H1 (cell line): Measurements from ENCODE around the gene NOXO1. TPM values are rescaled to one million over a fixed set of nuclear protein-coding genes. Genes with fewer than 3 reads are reported as not detected.

Experiments
- CTCF ChIA-PET: fragments of 300-600 bp; sonication (Branson Sonifier 250); formaldehyde crosslinking; loops from one replicate; lab custom pipeline; 2021; ENCODE audit not compliant: partially characterized antibody; lab: Charles Lee
- POLR2A ChIA-PET: fragments of 300-600 bp; sonication (Branson Sonifier 250); formaldehyde crosslinking; loops from one replicate; lab custom pipeline; 2021; ENCODE audit warnings: inconsistent platforms; ENCODE audit not compliant: partially characterized antibody; lab: Charles Lee
- DNase-seq, 2 experiments: peaks; one replicate each; pipeline versions ENCODE4 v3.0.0 to v3.0.0-alpha.2; 2010 to 2022; ENCODE audit warnings: low spot score in 2 of 2, low read depth in 1 of 2, mixed read lengths in 1 of 2
- FAIRE-seq: peaks from 2 replicates; lab custom pipeline; 2011; peaks lifted over from hg19 to GRCh38; lab: Jason Lieb, UNC
- H2AFZ ChIP-seq: 2 replicates; pipeline ENCODE4 v1.8.1; 2012; ENCODE audit warnings: low read length, inconsistent platforms
- H2AK5ac ChIP-seq: 2 replicates; pipeline ENCODE4 v1.6.1; 2013; ENCODE audit warnings: low read depth, low read length
- H2BK120ac ChIP-seq: replicated peaks from 2 replicates; pipeline ENCODE3; 2013; ENCODE audit warnings: low read depth, low read length, inconsistent platforms
- H2BK12ac ChIP-seq: 2 replicates; pipeline ENCODE4 v1.6.1; 2013; ENCODE audit warnings: low read depth, low read length
- H2BK15ac ChIP-seq: 2 replicates; pipeline ENCODE4 v1.6.1; 2013; ENCODE audit warnings: low read length
- H2BK20ac ChIP-seq: 2 replicates; pipeline ENCODE4 v1.6.1; 2013; ENCODE audit warnings: low read length
- H2BK5ac ChIP-seq: 2 replicates; pipeline ENCODE4 v1.6.1; 2013; ENCODE audit warnings: low read depth, low read length
- H3K14ac ChIP-seq: 2 replicates; pipeline ENCODE4 v1.6.1; 2013; ENCODE audit warnings: inconsistent platforms; ENCODE audit not compliant: insufficient read length
- H3K18ac ChIP-seq: 2 replicates; pipeline ENCODE4 v1.6.1; 2013; ENCODE audit warnings: low read length; ENCODE audit errors: extremely low read depth
- H3K23ac ChIP-seq: 2 replicates; pipeline ENCODE4 v1.6.1; 2013; ENCODE audit warnings: inconsistent platforms; ENCODE audit not compliant: insufficient read length
- H3K23me2 ChIP-seq: 2 replicates; pipeline ENCODE4 v1.6.1; 2013; ENCODE audit warnings: low read depth, low read length
- H3K27ac ChIP-seq: 2 replicates; pipeline ENCODE4 v1.6.1; 2011; ENCODE audit warnings: low read depth, low read length, inconsistent platforms
- H3K27me3 ChIP-seq, 4 experiments: replicated peaks in 1 of 4; 1 replicate in 1 of 4; 2 replicates in 3 of 4; pipeline versions ENCODE4 v1.6.1 to v1.8.1; 2011 to 2013; ENCODE audit warnings: low read length in 3 of 4, mild to moderate bottlenecking in 3 of 4, inconsistent platforms in 2 of 4, mixed read lengths in 2 of 4, moderate library complexity in 1 of 4; ENCODE audit not compliant: control insufficient read depth in 3 of 4, insufficient read depth in 3 of 4; ENCODE audit errors: extremely low read depth in 1 of 4
- H3K36me3 ChIP-seq, 4 experiments: 2 replicates each; pipeline versions ENCODE4 v1.6.1 to v1.8.1; 2011 to 2013; ENCODE audit warnings: mild to moderate bottlenecking in 4 of 4, low read length in 3 of 4, moderate library complexity in 2 of 4, control low read depth in 1 of 4, inconsistent platforms in 1 of 4; ENCODE audit not compliant: insufficient read depth in 4 of 4, control insufficient read depth in 2 of 4
- H3K4ac ChIP-seq: replicated peaks from 2 replicates; pipeline ENCODE3; 2013; ENCODE audit warnings: low read length, low read depth, mixed read lengths, inconsistent platforms; ENCODE audit not compliant: insufficient read length
- H3K4me1 ChIP-seq, 4 experiments: replicated peaks in 1 of 4; 1 replicate in 1 of 4; 2 replicates in 3 of 4; pipeline versions ENCODE4 v1.6.1 to v1.8.1; 2011 to 2013; ENCODE audit warnings: low read length in 3 of 4, inconsistent platforms in 2 of 4, mixed read lengths in 1 of 4; ENCODE audit not compliant: insufficient read depth in 4 of 4, control insufficient read depth in 3 of 4
- H3K4me2 ChIP-seq, 2 experiments: 2 replicates each; pipeline versions ENCODE4 v1.6.1 to v1.8.1; 2011 to 2013; ENCODE audit warnings: low read depth in 2 of 2, low read length in 2 of 2, control low read depth in 1 of 2, inconsistent platforms in 1 of 2, mild to moderate bottlenecking in 1 of 2; ENCODE audit not compliant: insufficient read depth in 1 of 2
- H3K4me3 ChIP-seq, 4 experiments: fragments of 200-600, 300-600 bp in 1 of 4; sonication (generic), shearing (Covaris generic), sonication (Bioruptor Twin) in 1 of 4; 2 replicates each; pipeline versions ENCODE4 v1.5.1 to v1.8.1; 2011 to 2016; ENCODE audit warnings: low read length in 4 of 4, low read depth in 3 of 4, control low read depth in 2 of 4, inconsistent platforms in 2 of 4, mild to moderate bottlenecking in 2 of 4, mixed read lengths in 1 of 4, moderate library complexity in 1 of 4; ENCODE audit not compliant: insufficient read depth in 2 of 4; ENCODE audit errors: extremely low read depth in 1 of 4
- H3K56ac ChIP-seq: replicated peaks from 2 replicates; pipeline ENCODE3; 2013; ENCODE audit warnings: low read depth, mild to moderate bottlenecking, mixed read lengths, low read length, inconsistent platforms; ENCODE audit not compliant: insufficient read length
- H3K79me1 ChIP-seq: 2 replicates; pipeline ENCODE4 v1.6.1; 2013; ENCODE audit warnings: low read depth, low read length, control low read depth
- H3K79me2 ChIP-seq, 2 experiments: 2 replicates each; pipeline versions ENCODE4 v1.6.1 to v1.8.1; 2012 to 2013; ENCODE audit warnings: low read length in 2 of 2, mild to moderate bottlenecking in 2 of 2, inconsistent platforms in 1 of 2; ENCODE audit not compliant: insufficient read depth in 2 of 2, control insufficient read depth in 1 of 2
- H3K9ac ChIP-seq, 4 experiments: replicated peaks in 1 of 4; 1 replicate in 1 of 4; 2 replicates in 3 of 4; pipeline versions ENCODE4 v1.6.1 to v1.8.1; 2011 to 2013; ENCODE audit warnings: low read depth in 3 of 4, low read length in 3 of 4, control low read depth in 2 of 4, mild to moderate bottlenecking in 2 of 4, moderate library complexity in 2 of 4, inconsistent platforms in 1 of 4; ENCODE audit errors: extremely low read depth in 1 of 4
- H3K9me3 ChIP-seq, 2 experiments: 2 replicates each; pipeline versions ENCODE4 v1.6.1 to v1.8.1; 2012 to 2013; ENCODE audit warnings: mild to moderate bottlenecking in 2 of 2, moderate library complexity in 2 of 2, control low read depth in 1 of 2, inconsistent platforms in 1 of 2, low read depth in 1 of 2, low read length in 1 of 2, mixed read lengths in 1 of 2; ENCODE audit not compliant: insufficient read depth in 2 of 2
- H4K20me1 ChIP-seq, 2 experiments: replicated peaks in 1 of 2; 2 replicates each; pipeline versions ENCODE3 to v1.8.1; 2011 to 2013; ENCODE audit warnings: inconsistent platforms in 2 of 2, low read length in 2 of 2, mild to moderate bottlenecking in 1 of 2; ENCODE audit not compliant: insufficient read depth in 2 of 2, control insufficient read depth in 1 of 2
- H4K5ac ChIP-seq: 2 replicates; pipeline ENCODE4 v1.6.1; 2013; ENCODE audit warnings: low read length, low read depth, mixed read lengths, inconsistent platforms; ENCODE audit not compliant: insufficient read length
- H4K8ac ChIP-seq: 2 replicates; pipeline ENCODE4 v1.8.0; 2013; ENCODE audit warnings: mild to moderate bottlenecking, moderate library complexity, low read length, inconsistent platforms; ENCODE audit not compliant: insufficient read depth; ENCODE audit errors: extremely low read depth
- H4K91ac ChIP-seq: replicated peaks from 2 replicates; pipeline ENCODE3; 2013; ENCODE audit warnings: low read length, mixed read lengths, inconsistent platforms; ENCODE audit not compliant: insufficient read length
- CHD2 ChIP-seq: IDR thresholded peaks from 2 replicates; pipeline ENCODE4 v1.6.1; 2012; ENCODE audit warnings: low read length, improper control_type of control experiment
- E2F6 ChIP-seq: IDR thresholded peaks from 2 replicates; pipeline ENCODE4 v1.6.1; 2012; ENCODE audit warnings: inconsistent platforms
- FOSL1 ChIP-seq: IDR thresholded peaks from 2 replicates; pipeline ENCODE4 v1.6.1; 2011; ENCODE audit warnings: mild to moderate bottlenecking, low read depth, low read length, moderate library complexity; ENCODE audit not compliant: insufficient read depth
- KDM4A ChIP-seq: IDR thresholded peaks from one replicate; pipeline ENCODE4 v1.7.1; 2012; ENCODE audit warnings: low read depth, mild to moderate bottlenecking, moderate library complexity, low read length, inconsistent platforms; ENCODE audit not compliant: severe bottlenecking
- POLR2A ChIP-seq, 2 experiments: IDR thresholded peaks; 1 replicate in 1 of 2; 2 replicates in 1 of 2; pipeline ENCODE4 v1.6.1; 2011; ENCODE audit warnings: low read depth in 2 of 2, low read length in 2 of 2, mild to moderate bottlenecking in 2 of 2; ENCODE audit errors: control extremely low read depth in 1 of 2
- SP1 ChIP-seq: IDR thresholded peaks from 2 replicates; pipeline ENCODE4 v1.6.1; 2011; ENCODE audit warnings: low read depth, low read length
- TBP ChIP-seq: IDR thresholded peaks from 2 replicates; pipeline ENCODE4 v1.6.1; 2011; ENCODE audit warnings: low read depth, low read length, improper control_type of control experiment
- YY1 ChIP-seq: IDR thresholded peaks from 2 replicates; pipeline ENCODE4 v1.6.1; 2011; ENCODE audit warnings: low read depth, mild to moderate bottlenecking, low read length
- ZNF274 ChIP-seq: IDR thresholded peaks from 2 replicates; pipeline ENCODE4 v1.7.0; 2012; ENCODE audit warnings: low read length, borderline replicate concordance; ENCODE audit errors: extremely low read depth
- WGBS, 2 experiments: shearing (Covaris generic) in 1 of 2; methylation state at CpG; one replicate each; pipeline versions ENCODE4 v1.1.6 to v1.1.7; 2013 to 2015; ENCODE audit warnings: low lambda C conversion rate in 2 of 2, mixed read lengths in 2 of 2, inconsistent platforms in 1 of 2, low coverage in 1 of 2, missing lambda C conversion rate in 1 of 2; ENCODE audit not compliant: insufficient replicate concordance in 2 of 2, insufficient coverage in 1 of 2, insufficient read length in 1 of 2; ENCODE audit errors: extremely low coverage in 1 of 2, missing lambda C conversion rate in 1 of 2; 5-methylcytosine and 5-hydroxymethylcytosine counted together
- polyA plus RNA-seq, 7 experiments: library from polyadenylated mRNA; depleted of rRNA in 3 of 7; stranded (reverse) in 5 of 7; unstranded in 2 of 7; fragments of >200 nt in 5 of 7; fragments of 200-250 nt in 2 of 7; gene quantifications; 1 replicate in 5 of 7; 2 replicates in 1 of 7; 4 replicates in 1 of 7; pipeline versions ENCODE4 v1.2.1 to v1.2.3, GENCODE V29; 2011 to 2013; ENCODE audit warnings: missing spikeins in 2 of 7, mixed read lengths in 2 of 7
- total RNA-seq: library from RNA; stranded (reverse); fragmentation: NEBNext Ultra II Directional; extraction: Animal tissue kit (Norgen Biotek cat#: 25700); gene quantifications from 2 replicates; pipeline ENCODE4 v1.2.1, GENCODE V29; 2021

NOXO1 gene
- total and polyA plus RNA-seq, 2 of the 8 experiments (the other 6 are each of a cell fraction or from before 2014, with no cell fraction given) = 1.3 to 2.5 TPM

GRCh38 chr16:1983544-1984346 lies 2.5 kb upstream of the NOXO1 start, which contains the start of gene GFER:
Gene GFER (plus strand): TSS chr16:1984193. CDS start chr16:1984219, 26 bp downstream.
- H3K23ac ChIP-seq = no peak within 1 kb of the TSS
- H3K4me2 ChIP-seq = peak within 1 kb of the TSS; percentile 58 to 97
- peaks cover 3 to 41% (median 26%) of the 10 kb centered on the region in 4 experiments for H3K4me1 ChIP-seq
- peaks cover 0 to 9% of the 10 kb centered on the region in 2 experiments; a peak in 1 of 4 replicates for H3K79me2 ChIP-seq
- peaks cover 0 to 14% of the 10 kb centered on the region in 2 experiments for H4K20me1 ChIP-seq
- H3K4me3 ChIP-seq = peak within 1 kb of the TSS; percentile 52 to 96 (median 73)
- H2BK20ac ChIP-seq = no peak within 1 kb of the TSS
- POLR2A ChIA-PET = interaction anchor here (0.9 to 28.2 kb wide), 10 partner anchors 9 to 206 kb away, joined by 3 to 736 read pairs (median 4); partner anchors contain the start of genes NDUFB10, NTHL1, RNF151 and RPS2
- peak within 1 kb of the TSS; percentile 33 for H4K5ac ChIP-seq
- H3K4ac ChIP-seq = peak within 1 kb of the TSS; percentile 33
- H3K56ac ChIP-seq = peak within 1 kb of the TSS; percentile 26
- 2% methylated on average over 75 of the region's 109 CpGs; no CpG with 5 or more reads in 1 of the 2 experiments for WGBS, 2 experiments
- H2BK15ac ChIP-seq = peak within 1 kb of the TSS; percentile 61; the same call in 1 of the 2 replicates
- CTCF ChIA-PET = interaction anchor here (1.5 to 3.1 kb wide), 2 partner anchors 10 to 20 kb away, joined by 4 to 8 read pairs; no protein-coding TSS in a partner anchor
- peak within 1 kb of the TSS; percentile 15; the same call in 1 of the 2 replicates for H2AFZ ChIP-seq
- peak within 1 kb of the TSS; percentile 71 for H3K18ac ChIP-seq
- no peak within 1 kb of the TSS for H3K14ac ChIP-seq
- no peak for FAIRE-seq
- peak within 1 kb of the TSS; percentile 89 for H4K8ac ChIP-seq
- H3K23me2 ChIP-seq = peaks cover 26% of the 10 kb centered on the region
- H2BK12ac ChIP-seq = 0 out of 2 replicates have a peak within 1 kb of the TSS, but pooled peaks have one; percentile 50
- peak within 1 kb of the TSS; percentile 70 to 91 (median 84) for H3K9ac ChIP-seq
- no peaks in the 10 kb centered on the region for H3K9me3 ChIP-seq
- no peak within 1 kb of the TSS for H2BK120ac ChIP-seq
- peaks cover 8 to 45% (median 43%) of the 10 kb centered on the region in 4 experiments; a peak in 6 of 7 replicates for H3K27me3 ChIP-seq
- DNase-seq = peak; percentile 81 to 95
- H3K79me1 ChIP-seq = no peaks in the 10 kb centered on the region
- no peak within 1 kb of the TSS for H4K91ac ChIP-seq
- H2BK5ac ChIP-seq = peak within 1 kb of the TSS; percentile 75; the same call in 1 of the 2 replicates
- peaks cover 2 to 5% (median 3%) of the 10 kb centered on the region in 4 experiments; a peak in 3 of 8 replicates for H3K36me3 ChIP-seq
- peak within 1 kb of the TSS; percentile 86; the same call in 1 of the 2 replicates for H2AK5ac ChIP-seq
- H3K27ac ChIP-seq = peak within 1 kb of the TSS; percentile 43; the same call in 1 of the 2 replicates
- TF ChIP-seq POLR2A (IDR thresholded peaks at IDR 0.05; ENCODE audit: control extremely low read depth in 1 of 2, low read depth in 2 of 2, low read length in 2 of 2) = peak in 1 of 2 experiments; percentile 93; a peak in 2 of 3 replicates
- no peak for TF ChIP-seq CHD2
- TF ChIP-seq YY1 = peak; percentile 97
- peak; percentile 44; the same call in 1 of the 2 replicates for TF ChIP-seq E2F6
- peak; percentile 67; the same call in 1 of the 2 replicates for TF ChIP-seq TBP
- no peak for TF ChIP-seq ZNF274
- peak; percentile 74 for TF ChIP-seq KDM4A
- no peak; the same call in 1 of the 2 replicates for TF ChIP-seq SP1
- TF ChIP-seq FOSL1 = no peak
